WTC11 (cell line): ENCODE measurements around the gene CEP250.

ENCODE experiments used
- ESRRA ChIP-seq: sonication (generic); formaldehyde crosslinking; IDR thresholded peaks from 2 replicates; pipeline ENCODE4 v1.8.1; 2022; ENCODE audit warnings: mild to moderate bottlenecking, missing genetic modification reagents, borderline replicate concordance
- TF ChIP-seq, protein P1 (sequence below): fragments of 200-600 bp; IDR thresholded peaks from 2 replicates; pipeline ENCODE4 v1.8.0; 2022; ENCODE audit warnings: antibody characterized with exemption

- no peak for TF ChIP-seq ESRRA (CRISPR knock-in tag)
- TF ChIP-seq, protein P1, sequence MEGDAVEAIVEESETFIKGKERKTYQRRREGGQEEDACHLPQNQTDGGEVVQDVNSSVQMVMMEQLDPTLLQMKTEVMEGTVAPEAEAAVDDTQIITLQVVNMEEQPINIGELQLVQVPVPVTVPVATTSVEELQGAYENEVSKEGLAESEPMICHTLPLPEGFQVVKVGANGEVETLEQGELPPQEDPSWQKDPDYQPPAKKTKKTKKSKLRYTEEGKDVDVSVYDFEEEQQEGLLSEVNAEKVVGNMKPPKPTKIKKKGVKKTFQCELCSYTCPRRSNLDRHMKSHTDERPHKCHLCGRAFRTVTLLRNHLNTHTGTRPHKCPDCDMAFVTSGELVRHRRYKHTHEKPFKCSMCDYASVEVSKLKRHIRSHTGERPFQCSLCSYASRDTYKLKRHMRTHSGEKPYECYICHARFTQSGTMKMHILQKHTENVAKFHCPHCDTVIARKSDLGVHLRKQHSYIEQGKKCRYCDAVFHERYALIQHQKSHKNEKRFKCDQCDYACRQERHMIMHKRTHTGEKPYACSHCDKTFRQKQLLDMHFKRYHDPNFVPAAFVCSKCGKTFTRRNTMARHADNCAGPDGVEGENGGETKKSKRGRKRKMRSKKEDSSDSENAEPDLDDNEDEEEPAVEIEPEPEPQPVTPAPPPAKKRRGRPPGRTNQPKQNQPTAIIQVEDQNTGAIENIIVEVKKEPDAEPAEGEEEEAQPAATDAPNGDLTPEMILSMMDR = no peak
Measured at GRCh38 chr20:35561268-35561667, 105.9 kb downstream of the CEP250 start.
